GM21619 (cell line): ENCODE results near the gene TRNT1.

Source experiments
- ATAC-seq: cut with Tn5 transposase; IDR thresholded peaks from one replicate; pipeline ENCODE4 v1.9.1; 2021; ENCODE audit not compliant: unreplicated experiment

Gene TRNT1

DNA sequence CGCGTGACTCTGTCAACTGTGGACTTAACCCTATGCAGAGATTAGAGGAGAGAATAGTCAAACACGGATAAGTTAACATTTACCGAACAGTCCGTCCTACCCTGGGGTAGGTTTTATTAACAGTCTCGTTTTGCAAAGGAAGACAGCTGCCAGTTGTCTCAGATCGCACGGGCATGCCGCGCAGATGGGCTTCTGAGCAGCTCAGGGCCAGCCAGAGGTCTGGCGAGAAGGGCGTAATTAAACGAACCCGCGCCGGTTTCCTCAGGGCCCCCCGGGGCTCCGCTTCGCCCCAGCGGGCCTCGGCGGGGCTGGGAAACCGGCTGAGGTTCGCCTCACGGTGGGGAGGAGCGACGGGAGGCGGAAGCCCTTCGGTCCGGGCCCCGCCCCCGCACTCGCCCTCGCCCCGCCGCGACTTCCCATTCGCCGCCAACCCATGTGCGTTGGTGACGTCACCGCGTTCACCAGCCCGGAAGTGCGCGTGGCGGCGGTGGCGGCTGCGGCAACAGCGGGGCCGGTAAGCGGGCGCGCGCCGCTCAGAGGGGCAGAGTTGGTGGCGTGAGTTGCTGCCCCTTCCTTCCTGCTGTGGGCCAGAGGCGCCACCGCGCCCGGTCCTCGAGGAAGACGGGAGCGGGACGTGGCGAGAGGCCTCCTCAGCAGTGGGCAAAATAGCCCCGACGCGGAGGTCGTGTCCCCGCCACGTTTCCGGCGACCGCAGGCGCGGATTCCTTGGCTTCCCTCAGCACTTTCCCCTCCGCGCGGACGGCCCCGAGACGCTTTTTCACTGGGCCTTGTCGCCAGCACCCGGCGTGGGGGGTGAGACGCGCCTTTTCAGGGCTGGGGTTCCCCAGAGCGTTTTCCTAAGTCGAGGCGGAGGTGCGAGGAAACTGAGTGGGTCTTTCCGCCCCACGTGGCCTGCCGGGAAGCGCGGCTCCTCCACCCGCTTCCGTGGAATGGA, at the start of gene TRNT1:
Gene TRNT1 (plus strand): TSS at position 464 of the 955 bp plus-strand sequence. CDS start 2,101 bp downstream, outside the sequence.
- peak; percentile 91 for ATAC-seq

DNA sequence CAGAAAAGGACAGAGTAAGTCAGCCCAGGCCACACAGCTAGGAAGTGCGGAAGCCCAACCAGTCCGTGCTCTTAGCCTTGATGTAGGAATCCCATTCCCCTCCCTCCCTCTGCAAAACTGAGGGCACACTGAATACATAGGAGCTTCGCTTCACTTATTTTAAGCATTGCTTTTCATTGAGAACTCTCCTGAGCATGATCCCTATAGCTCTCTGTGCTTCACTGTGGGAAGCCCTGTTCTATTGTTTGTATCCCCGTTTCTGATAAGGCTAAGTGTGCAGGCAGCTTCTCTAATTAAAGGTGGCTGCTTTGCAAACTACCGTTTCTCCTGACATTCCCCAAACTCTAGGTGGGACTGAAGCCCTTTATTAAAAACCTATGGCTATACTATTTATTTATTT, 46.4 kb upstream of the TRNT1 start:
- no peak for ATAC-seq

DNA sequence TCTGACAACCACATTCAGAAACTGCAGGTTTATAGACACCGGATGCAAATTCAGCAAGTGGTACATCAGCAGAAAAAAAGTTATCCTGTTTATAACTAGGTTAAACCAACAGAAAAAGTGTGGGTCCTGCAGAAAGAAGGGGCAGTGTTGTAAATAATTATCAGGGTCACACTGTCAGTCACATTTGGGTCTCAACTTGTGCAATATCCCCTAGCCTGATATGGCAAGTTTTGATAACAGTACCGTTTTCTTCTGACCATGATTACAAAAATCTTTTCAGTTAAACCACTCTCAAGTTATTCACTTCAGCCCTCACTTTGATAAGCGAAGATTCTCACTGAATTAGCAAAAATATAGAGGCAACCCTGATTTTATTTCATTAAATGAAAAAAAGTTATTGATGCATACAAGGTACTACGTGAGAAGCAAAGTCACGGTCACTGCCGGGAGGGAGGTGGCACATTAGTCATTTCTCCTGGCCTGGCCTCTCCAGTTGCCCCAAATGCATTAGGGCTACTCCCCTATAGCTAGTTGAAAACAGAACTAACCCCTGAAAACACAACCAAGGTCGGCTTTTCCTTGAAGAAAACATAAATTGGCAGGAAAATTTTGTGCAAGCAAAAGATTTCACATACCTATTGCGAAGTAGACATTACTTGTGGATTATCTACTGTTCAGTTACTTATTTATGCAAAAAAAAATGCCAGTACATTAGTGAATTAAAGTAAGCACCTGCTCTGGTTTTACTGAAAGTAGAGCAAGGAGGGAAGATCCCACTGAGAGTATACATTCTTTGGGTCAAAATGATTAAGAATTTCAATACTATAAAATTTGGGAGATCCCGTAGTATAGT, 45.1 kb upstream of the TRNT1 start:
- ATAC-seq = peak; percentile 51

DNA sequence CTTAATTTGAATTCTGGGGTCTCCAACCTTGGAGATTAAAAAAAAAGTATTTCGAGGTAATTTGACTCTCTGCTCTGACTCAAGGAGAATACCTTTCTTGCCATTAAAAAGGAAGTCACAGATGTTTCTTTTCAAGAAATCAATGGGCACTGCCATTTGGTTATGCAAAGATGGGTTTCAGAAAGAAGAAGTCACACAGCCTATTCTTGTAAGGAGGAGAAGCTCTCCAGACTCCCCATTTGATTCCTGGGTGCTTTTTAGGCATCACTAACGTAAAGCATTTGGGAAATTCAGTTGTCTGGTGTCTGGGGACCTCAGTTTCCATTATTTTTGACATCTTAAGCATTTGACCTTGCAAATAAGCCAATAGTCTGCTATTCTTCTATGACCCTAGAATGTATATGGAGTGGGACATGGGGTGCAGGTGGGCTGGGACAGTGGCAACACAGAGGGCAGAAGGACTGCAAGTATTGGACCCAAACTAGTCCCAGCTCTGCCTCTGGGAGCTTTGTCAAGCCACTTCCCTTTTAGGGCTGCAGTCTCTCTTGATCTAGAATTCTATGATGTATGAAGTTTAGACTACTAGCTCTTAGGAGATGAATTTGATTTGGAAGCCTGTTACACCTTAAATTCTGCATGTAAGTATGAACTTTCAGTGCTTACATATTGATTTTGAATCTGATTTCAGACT, 44.4 kb upstream of the TRNT1 start:
- peak; percentile 78 for ATAC-seq

DNA sequence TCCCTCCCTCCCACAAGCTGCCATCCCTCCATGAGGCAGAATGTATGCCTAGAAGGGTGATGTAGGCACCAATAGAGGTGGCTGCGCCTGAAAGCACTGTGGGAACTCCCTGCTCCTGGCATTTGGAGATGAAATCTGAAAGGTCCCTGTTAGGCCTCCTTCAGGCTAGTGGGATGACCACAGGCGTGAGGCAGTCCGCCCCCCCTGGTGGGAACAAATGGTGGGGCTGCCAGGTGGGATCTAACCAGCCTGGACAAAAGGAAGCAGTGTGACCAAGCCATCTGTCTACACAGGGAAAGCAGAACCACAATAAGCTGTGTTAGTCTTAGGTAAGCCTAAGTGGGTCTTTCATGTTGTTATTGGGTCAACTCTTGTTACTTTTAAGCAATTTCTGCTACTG, 41.9 kb upstream of the TRNT1 start:
- ATAC-seq = no peak

DNA sequence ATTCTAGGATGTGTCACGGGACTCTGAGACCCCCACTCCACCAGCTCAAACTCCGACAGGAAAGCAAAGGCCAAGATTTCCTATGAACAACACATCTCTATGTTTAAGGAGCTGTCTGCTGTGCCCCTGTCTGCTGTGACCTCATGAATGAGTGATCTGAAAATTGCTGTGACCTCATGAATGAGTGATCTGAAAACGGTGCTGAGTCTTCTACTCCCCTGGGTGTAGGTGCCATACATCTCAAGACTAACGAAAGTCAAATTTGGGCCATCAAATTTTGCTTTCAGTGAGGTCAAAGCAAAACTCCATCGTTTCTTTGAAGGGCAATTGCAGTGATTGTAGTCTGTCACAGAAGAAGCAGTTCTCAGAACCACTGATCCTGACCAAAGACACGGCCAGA, 41.0 kb upstream of the TRNT1 start:
- no peak for ATAC-seq

DNA sequence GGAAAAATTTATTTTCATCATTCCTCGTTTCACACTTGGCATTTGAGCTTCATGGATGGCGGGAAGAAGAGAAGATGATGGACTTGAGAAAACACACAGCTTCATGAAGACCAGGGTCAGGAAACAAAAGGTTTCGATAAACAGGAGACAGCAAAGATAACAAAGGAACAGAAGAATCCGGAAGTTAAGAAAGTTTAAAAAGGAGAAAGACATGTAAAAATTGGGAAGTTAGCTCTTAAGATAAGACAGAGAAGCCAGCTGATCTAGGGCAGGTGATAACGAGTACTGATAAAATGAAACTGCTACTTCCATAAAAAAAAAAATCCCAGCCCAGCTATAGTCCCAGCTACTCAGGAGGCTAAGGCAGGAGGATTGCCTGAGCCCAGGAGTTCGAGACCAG, 40.5 kb upstream of the TRNT1 start:
- ATAC-seq = no peak

DNA sequence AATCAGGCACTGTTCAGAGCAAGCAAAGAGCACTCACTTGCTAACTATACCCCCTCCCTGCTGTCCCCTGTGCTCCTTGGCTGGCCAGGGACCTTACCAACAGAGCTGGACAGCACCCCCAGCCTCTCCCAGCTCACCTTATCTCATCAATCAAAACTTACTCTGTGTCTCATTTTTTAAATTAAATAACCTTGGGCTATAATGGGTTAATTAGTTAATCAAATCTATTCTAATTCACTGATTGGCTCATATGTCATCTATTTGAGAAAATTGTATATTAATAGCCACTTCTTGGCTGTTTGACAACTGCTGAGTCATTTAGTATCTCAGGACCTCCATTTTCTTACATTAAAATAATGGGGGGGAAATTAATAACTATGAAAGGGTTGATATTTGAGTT, 39.5 kb upstream of the TRNT1 start:
- no peak for ATAC-seq

DNA sequence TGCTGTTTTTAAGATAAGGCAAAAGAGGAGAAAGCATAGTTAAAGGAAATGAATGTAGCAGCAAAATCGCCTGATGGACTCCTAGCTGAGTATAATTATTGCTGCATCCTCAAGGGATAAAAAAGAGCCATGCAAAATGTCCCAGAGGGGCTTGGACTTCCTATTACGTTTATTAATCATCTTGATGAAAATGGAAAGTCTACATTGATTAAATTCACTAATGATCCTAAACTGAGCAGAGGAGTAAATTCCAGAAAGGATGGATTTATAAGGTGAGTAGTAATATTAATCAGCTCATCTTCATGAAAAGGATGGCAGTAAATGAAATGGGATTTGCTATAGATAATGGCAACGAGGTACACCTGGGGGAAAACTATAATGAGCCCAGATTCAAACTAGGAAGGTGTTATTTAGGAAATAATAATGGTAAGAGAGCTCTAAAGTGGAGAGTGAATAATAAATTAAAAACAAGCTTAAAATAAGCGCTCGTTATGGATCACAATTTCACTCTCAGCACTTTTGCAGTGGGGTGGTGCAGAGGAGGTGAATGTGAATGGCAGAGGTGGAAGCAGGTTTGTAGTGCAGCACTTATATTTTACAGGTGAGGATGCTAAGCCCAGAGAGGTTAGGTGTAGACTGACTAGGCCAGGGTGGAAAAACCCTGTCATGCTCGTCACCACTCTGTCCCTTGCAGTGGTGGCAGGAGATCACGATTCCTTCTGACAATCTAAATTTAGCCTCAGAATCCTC, 38.8 kb upstream of the TRNT1 start:
- ATAC-seq = no peak

DNA sequence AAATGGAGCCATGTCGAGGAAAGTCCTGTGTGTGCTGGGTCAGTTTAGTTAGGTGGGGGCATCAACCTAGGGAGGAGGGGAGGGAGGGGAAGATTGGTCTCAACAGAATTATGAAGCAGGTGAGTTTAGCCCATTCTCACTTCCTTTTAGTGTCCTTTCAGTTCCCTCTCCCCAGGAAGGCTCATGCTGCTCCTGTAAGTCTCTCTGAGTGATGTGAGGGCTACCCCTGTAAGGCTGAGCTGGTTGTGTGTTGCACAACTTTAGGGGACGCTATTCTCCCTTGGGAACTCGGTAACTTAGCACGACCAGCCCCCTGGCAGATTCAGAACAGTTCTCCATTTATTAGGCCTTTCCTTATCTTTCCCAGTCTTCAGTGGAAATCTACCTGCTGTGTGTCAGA, 37.7 kb upstream of the TRNT1 start:
- ATAC-seq = peak; percentile 97

DNA sequence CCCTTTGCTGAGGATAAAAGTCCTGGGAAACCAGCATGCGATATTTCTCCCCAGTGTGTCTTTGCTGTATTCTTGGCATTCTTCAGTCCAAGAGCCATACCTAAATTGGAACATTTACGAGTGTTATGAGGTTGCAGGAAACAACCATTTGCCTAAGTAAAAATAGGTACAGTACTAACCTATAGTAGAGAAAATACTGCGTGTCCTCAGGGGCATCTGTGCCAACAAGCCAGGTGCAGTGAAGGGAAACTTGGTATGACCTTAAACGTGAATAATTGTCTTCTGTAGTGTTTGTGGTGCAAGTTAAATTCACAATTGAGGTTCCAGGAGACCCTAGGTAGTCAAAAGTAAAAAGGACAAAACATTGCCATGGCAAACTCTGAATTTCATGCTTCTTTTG, 28.8 kb upstream of the TRNT1 start:
- ATAC-seq = no peak

DNA sequence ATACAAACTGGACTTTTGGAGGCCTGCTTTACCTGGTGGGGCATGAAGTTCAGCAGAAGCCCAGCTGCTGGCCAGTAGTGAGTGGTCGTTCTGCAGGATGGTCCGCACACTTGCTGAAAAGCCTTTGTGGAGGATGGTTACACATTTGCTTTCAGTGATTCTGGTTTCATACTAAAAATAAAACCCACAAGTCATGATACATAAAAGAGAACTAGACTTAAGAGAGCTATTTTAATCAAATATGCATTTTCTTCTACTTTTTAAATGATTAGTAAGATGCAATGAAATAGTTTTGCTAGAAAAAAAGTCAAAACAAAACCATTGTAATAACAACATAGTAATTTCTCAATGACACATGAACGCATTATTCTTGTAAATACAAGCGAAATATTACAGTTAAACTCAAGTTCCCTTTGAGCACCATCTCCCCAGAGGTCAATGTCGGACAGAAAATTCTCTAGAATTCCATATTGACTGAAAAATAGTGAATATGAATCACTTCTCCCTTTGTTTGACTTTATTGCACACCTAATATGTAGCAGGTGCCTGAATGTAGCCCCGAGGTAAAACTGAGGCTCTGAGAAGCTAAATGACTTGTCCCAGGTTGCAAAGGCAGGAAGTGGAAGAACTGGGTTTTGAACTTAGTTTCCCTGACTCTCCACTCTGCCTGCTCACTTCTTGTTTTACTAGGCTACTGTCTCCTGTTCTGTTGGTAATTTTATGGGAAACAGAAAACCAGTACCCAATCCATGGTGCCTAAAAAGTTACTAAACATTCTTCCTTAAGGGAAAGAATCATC, 24.9 kb upstream of the TRNT1 start:
- ATAC-seq = peak; percentile 49

DNA sequence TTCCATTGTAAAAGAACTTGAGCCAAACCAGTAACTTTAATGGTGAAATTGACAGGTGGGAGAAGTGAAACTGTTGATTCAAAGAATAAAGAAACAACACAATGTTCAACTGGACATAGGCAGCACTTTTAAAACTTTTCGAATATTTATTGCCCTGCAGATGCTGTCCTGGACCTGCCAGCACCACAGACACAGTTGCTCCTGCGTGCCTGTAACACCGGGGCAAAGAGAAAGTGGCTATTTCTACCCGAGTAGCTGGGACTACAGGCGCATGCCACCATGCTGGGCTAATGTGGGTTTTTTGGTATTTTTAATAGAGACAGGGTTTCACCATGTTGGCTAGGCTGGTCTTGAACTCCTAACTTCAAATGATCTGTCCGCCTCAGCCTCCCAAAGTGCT, 24.0 kb upstream of the TRNT1 start:
- no peak for ATAC-seq

DNA sequence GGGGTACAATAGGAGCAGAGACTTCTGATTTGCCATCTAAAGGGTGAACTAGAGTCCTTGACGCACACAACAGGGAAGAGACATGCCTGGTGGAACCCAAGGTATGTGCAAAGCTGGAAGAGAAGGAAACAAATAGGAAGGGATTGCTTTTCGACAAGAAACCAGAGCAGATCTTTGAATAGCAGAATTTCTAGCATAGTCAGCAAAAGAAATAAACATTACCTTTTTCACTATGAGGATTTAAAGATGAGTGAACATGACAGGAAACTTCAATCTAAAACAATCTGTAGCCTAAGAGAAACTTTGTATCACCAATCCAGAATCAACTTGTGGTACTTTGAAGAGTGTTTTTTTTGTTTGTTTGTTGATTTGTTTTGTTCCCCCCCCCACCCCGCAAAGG, 21.5 kb upstream of the TRNT1 start:
- no peak for ATAC-seq

DNA sequence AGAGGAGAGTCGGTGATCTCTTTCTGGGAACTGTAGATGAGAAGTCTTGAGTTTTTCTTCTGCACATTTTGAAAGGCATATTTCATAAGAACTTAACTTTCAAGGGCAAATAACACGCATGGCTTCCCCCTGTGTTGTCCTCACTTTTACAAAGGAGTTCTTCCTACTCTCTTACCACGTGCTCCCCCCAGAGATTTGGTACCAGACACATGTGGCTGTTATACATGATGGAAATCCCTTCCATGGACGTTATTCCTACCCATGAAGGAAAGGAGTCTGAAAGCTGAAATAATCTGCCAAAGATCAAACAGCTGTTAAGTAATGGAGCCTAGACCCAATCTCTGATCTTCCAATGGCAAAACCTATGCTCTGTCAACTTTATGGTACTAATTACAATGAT, 20.9 kb upstream of the TRNT1 start:
- ATAC-seq = no peak

DNA sequence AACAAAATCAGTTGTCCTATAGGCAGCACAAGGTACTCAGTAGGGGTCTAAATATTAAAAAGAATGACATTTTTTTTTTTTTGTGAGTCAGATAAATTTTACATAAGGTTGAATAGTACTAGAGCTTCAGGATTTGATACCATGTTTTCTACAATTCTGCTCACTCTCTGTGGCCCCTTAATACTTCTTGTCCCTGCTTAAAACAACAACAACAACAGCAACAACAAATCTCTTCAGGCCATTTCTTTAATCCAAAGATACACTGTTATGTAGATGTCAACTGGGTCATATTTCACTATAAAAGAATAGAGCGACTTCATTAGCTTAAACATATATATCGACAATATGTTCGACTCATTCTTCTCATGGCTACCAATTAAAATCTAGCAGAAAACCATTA, 19.6 kb upstream of the TRNT1 start:
- no peak for ATAC-seq

DNA sequence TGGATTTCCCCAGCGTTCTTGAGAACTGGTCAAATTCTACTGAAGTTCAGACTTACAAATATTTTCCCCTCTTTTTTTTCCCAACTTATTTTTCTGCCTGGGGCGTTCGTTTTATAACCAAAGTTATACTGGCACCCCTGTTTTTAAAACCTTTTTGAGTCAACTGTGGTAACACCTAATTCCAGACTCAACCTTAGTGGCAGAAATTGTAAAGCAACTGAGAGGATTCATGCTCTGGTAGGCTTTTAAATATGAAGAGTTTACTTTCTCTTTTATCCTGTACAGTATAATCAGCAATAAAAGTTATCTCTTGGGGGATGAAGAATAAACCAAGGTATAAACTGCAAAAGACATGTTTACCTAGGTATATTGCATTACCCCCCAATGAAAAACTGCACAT, 18.9 kb upstream of the TRNT1 start:
- ATAC-seq = no peak

DNA sequence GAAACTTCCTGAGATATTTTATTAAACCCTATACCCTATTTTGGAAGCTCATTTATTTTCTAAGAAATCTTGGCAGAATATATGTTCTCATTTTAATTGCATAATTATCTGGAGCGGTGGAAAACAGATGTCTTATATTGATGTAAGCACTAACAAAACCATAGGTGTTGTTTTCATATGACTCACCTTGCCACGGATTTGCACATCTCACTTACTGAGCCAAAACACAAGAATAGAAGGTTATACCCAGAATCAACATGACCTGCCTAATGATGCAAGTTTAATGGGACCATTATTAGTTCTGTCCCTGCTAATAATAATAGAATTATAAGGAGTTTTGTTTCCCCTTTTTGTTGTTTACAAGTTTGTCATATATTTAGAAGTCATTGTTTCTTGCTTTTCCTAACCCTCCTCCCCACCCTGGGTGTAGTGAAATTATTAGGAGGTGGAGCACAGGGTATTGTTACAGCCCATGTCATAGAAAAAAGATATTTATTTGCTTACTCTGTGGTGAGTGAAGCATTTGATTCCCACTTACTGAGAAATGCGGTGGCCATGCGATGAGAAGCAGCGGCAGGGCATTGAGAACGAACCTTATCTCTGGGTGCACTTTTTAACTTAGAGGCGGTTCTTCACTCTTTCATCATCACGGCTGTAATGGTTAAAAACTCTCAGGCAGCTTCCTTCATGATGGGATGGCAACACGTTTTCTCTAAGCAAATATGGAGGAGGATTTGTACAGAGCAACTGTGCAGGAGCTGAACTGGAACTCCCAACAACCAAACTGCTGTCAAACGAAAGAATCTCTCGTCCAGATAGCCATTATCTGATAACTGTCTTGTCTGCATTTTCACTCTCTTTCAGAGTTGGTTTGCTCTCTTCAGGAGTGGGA, 17.1 kb upstream of the TRNT1 start:
- ATAC-seq = peak; percentile 90

DNA sequence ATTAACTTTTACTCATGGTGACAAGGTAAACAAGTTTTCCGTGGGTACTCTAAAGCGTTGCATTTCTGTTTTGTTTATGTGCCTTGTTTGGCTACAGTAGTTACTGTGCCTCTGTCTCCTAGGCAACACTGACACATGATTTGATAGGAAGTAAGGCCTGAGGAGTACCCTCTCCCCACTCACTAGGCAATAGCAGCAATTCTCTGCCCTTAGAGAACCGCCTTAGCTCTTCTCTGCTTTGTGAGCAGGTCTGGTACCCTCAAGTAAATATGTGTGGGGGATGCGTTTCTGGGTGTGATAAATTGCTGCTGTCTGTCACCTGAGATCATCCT, 16.5 kb upstream of the TRNT1 start, which contains the start of gene IL5RA:
Gene IL5RA (minus strand): TSS at position 76 of the 332 bp plus-strand sequence. CDS start 5,390 bp downstream, outside the sequence.
- peak; percentile 19 for ATAC-seq
